ENCODE measurements around the gene PER2. TPM values are rescaled to one million over a fixed set of nuclear protein-coding genes. Genes with fewer than 3 reads are reported as not detected.

The PER2 gene
- total RNA-seq, 1 donor from 2014 or later = 8.4 TPM

DNA sequence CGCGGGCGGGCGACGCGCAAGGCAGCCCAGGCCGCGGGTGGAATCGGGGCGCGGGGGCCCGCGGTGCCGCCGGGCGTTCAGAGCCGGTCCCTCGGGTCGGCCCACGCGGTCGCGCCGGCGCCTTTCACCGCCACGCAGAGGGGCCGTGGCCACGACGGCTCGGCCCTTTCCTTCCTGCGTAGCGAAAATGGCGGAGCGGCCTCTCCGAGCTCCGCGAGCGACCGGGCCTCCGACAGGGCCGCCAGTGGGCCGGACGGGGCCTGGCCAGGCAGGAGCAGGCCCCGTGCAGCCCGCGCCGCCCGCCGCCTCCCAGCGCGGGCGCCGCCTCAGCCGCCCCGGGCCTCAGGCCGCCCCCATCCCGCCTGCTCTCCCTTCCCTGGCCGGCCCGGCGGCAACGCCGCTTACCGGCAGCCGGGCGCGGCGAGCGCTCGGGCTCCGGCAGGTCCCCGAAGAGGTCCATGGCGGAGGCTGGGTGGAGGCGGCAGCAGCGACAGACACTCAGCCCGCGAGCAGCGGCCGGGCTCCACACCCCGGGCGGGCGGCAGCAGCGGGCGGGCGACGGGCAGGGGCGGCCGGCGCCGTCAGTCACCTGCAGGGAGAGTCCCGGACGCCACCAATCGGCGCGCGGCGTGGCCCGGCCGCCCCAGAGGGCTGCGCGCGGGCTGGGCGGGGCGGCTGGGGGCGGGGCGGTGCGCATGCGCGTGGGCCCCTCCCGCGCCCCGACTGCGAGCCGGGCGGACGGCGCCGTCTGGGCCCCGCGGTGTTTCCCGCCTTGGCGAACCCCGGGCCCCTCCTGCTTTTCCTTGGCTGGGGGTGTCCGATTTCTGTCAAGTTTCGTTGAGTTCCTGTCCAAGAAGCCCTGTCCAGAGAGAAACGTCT is 85.1 kb downstream of the PER2 start, which contains the start of gene ILKAP:
Gene ILKAP (minus strand): TSS at position 602 of the 879 bp plus-strand sequence. CDS start 142 bp downstream, at position 460.
- no peaks in the 10 kb centered on the region for H3K27me3 ChIP-seq (ENCODE audit: control insufficient read depth in 3 of 3, insufficient read depth in 3 of 3, low read length in 3 of 3)
- peaks cover 0 to 2% (median 0%) of the 10 kb centered on the region in 3 donors for H3K36me3 ChIP-seq (ENCODE audit: control insufficient read depth in 3 of 3, insufficient read depth in 3 of 3, low read length in 3 of 3)
- H3K9ac ChIP-seq (ENCODE audit: low read depth in 1 of 3, low read length in 3 of 3) = peak within 1 kb of the TSS; percentile 86 to 94 (median 94)
- H3K9me3 ChIP-seq (ENCODE audit: control insufficient read depth in 3 of 3, low read length in 3 of 3) = no peaks in the 10 kb centered on the region
- H3K27ac ChIP-seq (ENCODE audit: low read depth, low read length) = peak within 1 kb of the TSS; percentile 78
- H3K4me1 ChIP-seq (ENCODE audit: control insufficient read depth in 3 of 3, insufficient read depth in 3 of 3, low read length in 3 of 3) = peaks cover 26 to 34% (median 28%) of the 10 kb centered on the region in 3 donors
- peak within 1 kb of the TSS; percentile 78 to 84 (median 81) for H3K4me3 ChIP-seq (ENCODE audit: low read length in 3 of 3)

DNA sequence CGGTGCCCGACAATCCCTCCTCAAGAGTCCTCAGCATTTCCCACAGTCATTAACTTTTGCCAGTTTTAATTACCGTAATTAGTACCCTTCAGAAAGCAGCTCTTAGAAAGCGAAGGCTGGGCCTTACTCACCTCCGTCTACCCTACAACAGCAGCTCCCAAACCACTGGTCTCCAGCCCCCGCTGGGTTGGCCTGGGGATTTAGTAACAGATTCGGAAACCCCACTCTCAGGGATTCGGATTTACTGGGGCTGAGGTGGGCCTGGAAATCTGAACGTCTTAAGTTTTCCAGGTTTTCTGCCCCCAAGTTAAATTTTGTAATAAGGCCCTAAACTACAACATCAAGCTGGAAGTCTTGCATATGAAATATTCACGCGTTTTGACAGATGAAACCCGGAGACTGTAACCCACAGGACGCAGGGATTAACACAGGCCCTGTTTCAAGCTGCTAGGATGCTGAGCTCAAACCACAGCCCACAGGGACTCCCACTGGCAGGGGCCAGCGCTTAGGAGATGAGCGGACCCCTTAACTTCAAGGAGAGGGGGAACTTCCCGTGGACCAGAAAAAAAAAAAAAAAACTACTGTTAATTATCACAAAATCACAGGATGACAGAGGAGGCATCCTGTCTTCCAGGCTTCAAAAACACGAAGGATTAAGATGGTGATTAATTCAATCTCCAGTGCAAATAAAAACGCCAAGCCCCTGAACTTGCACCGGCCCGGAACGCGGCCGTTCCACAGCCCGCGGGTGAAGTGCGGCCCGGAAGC is 85.9 kb downstream of the PER2 start:
- Histone ChIP-seq H3K9me3 (ENCODE audit: control insufficient read depth in 3 of 3, low read length in 3 of 3) (no peaks in the 10 kb centered on the region), H3K36me3 (ENCODE audit: control insufficient read depth in 3 of 3, insufficient read depth in 3 of 3, low read length in 3 of 3) (peaks cover 0 to 2% (median 0%) of the 10 kb centered on the region in 3 donors), H3K4me3 (ENCODE audit: low read length in 3 of 3) (peak overlapping the region; percentile 78 to 84 (median 81)), H3K4me1 (ENCODE audit: control insufficient read depth in 3 of 3, insufficient read depth in 3 of 3, low read length in 3 of 3) (peaks cover 26 to 34% (median 28%) of the 10 kb centered on the region in 3 donors), H3K9ac (ENCODE audit: low read depth in 1 of 3, low read length in 3 of 3) (peak overlapping the region; percentile 86 to 94 (median 91)), H3K27ac (ENCODE audit: low read depth, low read length) (peak overlapping the region; percentile 72), H3K27me3 (ENCODE audit: control insufficient read depth in 3 of 3, insufficient read depth in 3 of 3, low read length in 3 of 3) (no peaks in the 10 kb centered on the region)

Other genes starting within 250 kb of the PER2 start
- gene SCLY, start 227.6 kb downstream of the PER2 start, total RNA-seq = 11.5 TPM
- 1.6 TPM for gene ESPNL, start 188.3 kb downstream of the PER2 start, total RNA-seq
- gene KLHL30, start 149.9 kb downstream of the PER2 start, total RNA-seq = 18.3 TPM
- 4.2 TPM for gene ERFE, start 129.6 kb downstream of the PER2 start, total RNA-seq
- 33.4 TPM for gene ILKAP, start 84.9 kb downstream of the PER2 start, total RNA-seq
- 7.8 TPM for gene HES6, start 48.6 kb downstream of the PER2 start, total RNA-seq
- gene TRAF3IP1, start 31.9 kb upstream of the PER2 start, total RNA-seq = 4.2 TPM
- 26.6 TPM for gene ASB1, start 138.3 kb upstream of the PER2 start, total RNA-seq